Cerebellar nuclear complex (tissue), 1 donor: ENCODE results near the gene USP13.

ENCODE experiments used
- DNase-seq, 2 experiments: peaks; one replicate each; lab custom pipeline; 2025; lab: John Stamatoyannopoulos, UW

The USP13 gene

GRCh38 chr3:179700716-179701115 is 47.9 kb downstream of the USP13 start:
- DNase-seq, result no peak

- no peak for DNase-seq
These were observed 48.5 kb downstream of the USP13 start for GRCh38 chr3:179701176-179701827.

- peak; percentile 17 to 64 for DNase-seq
These were observed 49.6 kb downstream of the USP13 start for GRCh38 chr3:179702271-179702947.

- DNase-seq, result no peak
These were observed 51.0 kb downstream of the USP13 start for GRCh38 chr3:179703816-179704215.

GRCh38 chr3:179706233-179706632 is 53.4 kb downstream of the USP13 start:
- no peak for DNase-seq

- no peak for DNase-seq
These were observed 57.2 kb downstream of the USP13 start for GRCh38 chr3:179710079-179710478.

- DNase-seq, result no peak
These were observed 60.8 kb downstream of the USP13 start for GRCh38 chr3:179713643-179714090.

- DNase-seq, result no peak
These were observed 62.7 kb downstream of the USP13 start for GRCh38 chr3:179715582-179715981.

GRCh38 chr3:179716226-179716625 is 63.4 kb downstream of the USP13 start:
- DNase-seq, result no peak

- no peak for DNase-seq
These were observed 64.0 kb downstream of the USP13 start for GRCh38 chr3:179716811-179717210.

- DNase-seq, result no peak
These were observed 64.4 kb downstream of the USP13 start for GRCh38 chr3:179717219-179717618.

- DNase-seq, result no peak
These were observed 66.4 kb downstream of the USP13 start for GRCh38 chr3:179719048-179719734.

GRCh38 chr3:179720196-179720595 is 67.4 kb downstream of the USP13 start:
- no peak for DNase-seq

- DNase-seq, result no peak
These were observed 70.8 kb downstream of the USP13 start for GRCh38 chr3:179723617-179724016.

- no peak for DNase-seq
These were observed 73.3 kb downstream of the USP13 start for GRCh38 chr3:179726075-179726699.

- DNase-seq, result no peak
These were observed 76.2 kb downstream of the USP13 start for GRCh38 chr3:179729086-179729485.

GRCh38 chr3:179729981-179730380 is 77.1 kb downstream of the USP13 start:
- no peak for DNase-seq

GRCh38 chr3:179730506-179730905 is 77.7 kb downstream of the USP13 start:
- no peak for DNase-seq

- DNase-seq, result no peak
These were observed 78.7 kb downstream of the USP13 start for GRCh38 chr3:179731544-179731943.

- DNase-seq, result no peak
These were observed 80.0 kb downstream of the USP13 start for GRCh38 chr3:179732661-179733348.

- DNase-seq, result no peak
These were observed 81.0 kb downstream of the USP13 start for GRCh38 chr3:179733797-179734196.
